GM19193 (cell line): ENCODE measurements around the gene OR2B6.

Experiments
- POLR2A ChIP-seq: IDR thresholded peaks from 4 replicates; pipeline ENCODE4 v1.6.1; 2011; ENCODE audit not compliant: insufficient read depth, insufficient read length; ENCODE audit errors: extremely low read depth

OR2B6 gene

GRCh38 chr6:27980111-27980510 lies 23.1 kb downstream of the OR2B6 start:
- TF ChIP-seq POLR2A: no peak

GRCh38 chr6:27986928-27987725 lies 30.1 kb downstream of the OR2B6 start:
- no peak for TF ChIP-seq POLR2A

GRCh38 chr6:27994616-27995015 lies 37.6 kb downstream of the OR2B6 start:
- TF ChIP-seq POLR2A: no peak

DNA sequence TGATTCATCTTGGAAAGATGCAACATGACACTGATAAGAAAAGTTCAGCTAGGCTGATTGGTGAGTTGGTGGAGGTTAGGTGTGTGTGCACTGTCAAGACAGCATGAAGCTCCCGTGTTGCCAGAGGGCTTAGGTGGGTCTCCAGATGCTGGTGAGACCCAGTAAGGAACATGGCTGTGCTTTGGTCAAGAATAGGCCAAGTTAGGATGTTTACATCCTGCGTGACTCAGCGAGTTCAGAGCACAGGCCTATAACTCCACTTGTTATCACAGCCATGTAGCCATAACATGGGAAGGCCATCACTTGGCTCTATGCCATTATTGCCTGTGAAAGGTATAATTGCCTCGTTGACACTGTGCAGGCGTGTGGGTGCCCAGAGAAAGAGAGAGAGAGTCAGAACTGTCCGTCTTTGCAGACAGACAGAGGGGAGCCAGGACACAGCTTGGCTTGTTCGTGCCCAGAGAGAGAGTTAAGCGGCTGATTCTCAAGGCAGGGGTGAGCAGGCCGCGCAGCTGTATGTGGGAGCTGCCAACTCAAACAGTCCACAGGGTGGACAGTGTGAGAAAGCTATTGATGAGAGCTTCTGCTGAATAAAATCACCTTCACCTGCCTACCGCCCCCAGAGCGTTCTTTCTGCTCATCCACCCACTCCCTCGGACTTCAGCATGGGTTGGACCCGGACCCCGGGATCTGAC lies 43.5 kb downstream of the OR2B6 start:
- no peak for TF ChIP-seq POLR2A

DNA sequence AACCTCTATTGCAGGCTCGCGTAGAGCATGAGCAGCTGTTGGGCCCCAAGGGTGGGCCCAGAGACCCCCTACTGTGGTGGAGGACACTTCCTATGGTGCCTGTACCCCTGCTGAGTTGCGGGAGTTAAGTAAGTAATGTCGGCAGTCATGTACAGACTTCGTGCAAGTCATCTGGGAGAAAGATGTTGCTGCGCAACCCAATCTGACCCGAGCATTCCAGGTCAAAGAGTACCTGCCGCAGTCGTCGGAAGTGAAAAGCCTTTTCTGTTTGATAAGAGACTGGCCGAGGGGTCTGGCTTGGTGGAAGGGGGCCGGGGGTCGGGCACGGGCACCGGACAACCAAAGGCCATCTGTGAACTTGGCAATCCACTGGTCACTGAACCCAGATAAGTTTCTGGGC lies 44.3 kb downstream of the OR2B6 start:
- no peak for TF ChIP-seq POLR2A

- TF ChIP-seq POLR2A: no peak
These were observed 44.7 kb downstream of the OR2B6 start for GRCh38 chr6:28001751-28002150.

DNA sequence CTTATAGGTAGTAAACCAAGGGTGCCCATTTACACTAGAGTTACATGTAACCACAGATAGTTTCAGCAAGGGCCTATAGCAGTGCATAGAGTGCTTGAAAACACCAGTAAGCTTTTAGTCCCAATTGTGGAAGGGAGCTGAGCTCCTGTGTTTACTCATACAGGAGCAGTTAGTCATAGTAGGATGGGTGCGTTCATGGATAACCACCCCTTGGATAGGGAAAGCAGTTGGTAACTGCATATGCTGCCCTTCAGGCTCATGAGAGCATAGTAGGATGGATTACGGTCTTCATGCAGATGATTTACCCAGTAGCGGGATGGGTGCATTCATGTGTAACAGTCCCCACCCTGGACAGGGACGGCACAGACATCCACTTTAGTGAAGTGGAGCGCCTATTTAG lies 45.1 kb downstream of the OR2B6 start:
- TF ChIP-seq POLR2A: no peak

DNA sequence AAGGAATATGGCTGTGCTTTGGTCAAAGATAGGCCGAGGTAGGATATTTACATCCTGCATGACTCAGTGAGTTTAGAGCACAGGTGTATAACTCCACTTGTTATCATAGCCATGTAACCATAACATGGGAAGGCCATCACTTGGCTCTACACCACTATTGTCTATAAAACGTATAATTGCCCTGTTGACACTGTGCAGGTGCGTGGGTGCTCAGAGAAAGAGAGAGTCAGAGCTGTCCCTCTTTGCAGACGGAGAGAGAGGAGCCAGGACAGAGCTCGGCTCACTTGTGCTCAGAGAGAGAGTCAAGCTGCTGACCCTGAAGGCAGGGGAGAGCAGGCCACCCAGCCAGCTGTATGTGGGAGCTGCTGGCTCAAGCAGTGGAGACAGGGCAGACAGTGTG lies 46.0 kb downstream of the OR2B6 start:
- no peak for TF ChIP-seq POLR2A

DNA sequence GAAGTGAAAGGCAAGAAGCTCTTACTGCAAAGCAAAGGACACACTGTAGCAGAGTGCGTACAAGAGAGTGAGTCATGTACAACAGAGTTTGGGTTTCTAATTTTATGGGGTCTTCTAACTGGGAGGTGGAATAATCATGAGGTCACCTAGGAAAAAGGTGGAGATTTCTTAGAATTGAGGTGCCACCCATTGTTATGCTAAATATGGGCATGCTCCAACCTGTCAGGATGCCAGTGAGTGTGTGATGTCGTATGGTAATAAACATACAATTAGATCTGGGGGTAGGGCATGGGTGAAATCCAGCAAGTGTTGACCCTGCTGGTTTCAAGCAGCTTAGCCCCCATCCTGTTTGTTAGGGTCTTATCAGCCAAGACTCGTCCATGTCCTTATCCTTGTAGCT lies 46.6 kb downstream of the OR2B6 start:
- TF ChIP-seq POLR2A: no peak

- no peak for TF ChIP-seq POLR2A
These were observed 47.5 kb downstream of the OR2B6 start for GRCh38 chr6:28004350-28005151.

- TF ChIP-seq POLR2A: no peak
These were observed 48.3 kb downstream of the OR2B6 start for GRCh38 chr6:28005152-28005890.

DNA sequence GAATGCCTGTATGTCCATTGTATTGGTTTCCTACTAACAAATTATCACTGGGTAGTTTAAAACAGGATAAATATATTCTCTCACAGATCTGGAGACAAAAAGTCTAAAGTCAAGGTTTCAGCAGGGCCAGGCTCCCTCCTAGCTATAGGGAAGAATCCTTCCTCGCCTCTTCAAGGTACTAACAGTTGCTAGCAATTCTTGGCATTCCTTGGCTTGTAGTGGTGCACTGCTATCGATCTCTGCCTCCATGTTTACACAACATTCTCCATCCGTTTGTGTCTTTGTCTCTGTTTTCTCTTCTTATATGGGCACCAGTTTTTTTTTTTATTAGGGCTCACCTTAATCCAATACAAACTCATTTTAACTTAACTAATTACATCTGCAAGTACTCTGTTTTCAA lies 48.9 kb downstream of the OR2B6 start:
- no peak for TF ChIP-seq POLR2A
